ENCODE data around the gene KRTAP5-3.
"Not testable (repeated sequence)": the region's sequence is repeated elsewhere in the genome, so short reads cannot be mapped to it uniquely, and the experiment has no call there.

- TF ChIP-seq CTCF (IDR thresholded peaks at IDR 0.05); ZFX (IDR thresholded peaks at IDR 0.05; ENCODE audit: borderline replicate concordance): not testable (repeated sequence)
These were observed 18.9 kb downstream of the KRTAP5-3 start for GRCh38 chr11:1589191-1589963.
